HG02884 (cell line): ENCODE data around the gene CWF19L1.
"Not testable (repeated sequence)": the region's sequence is repeated elsewhere in the genome, so short reads cannot be mapped to it uniquely, and the experiment has no call there.

Experiments
- ATAC-seq: cut with Tn5 transposase; IDR thresholded peaks from one replicate; pipeline ENCODE4 v1.9.1; 2021; ENCODE audit warnings: mild to moderate bottlenecking, moderate library complexity; ENCODE audit not compliant: unreplicated experiment

The CWF19L1 gene

GRCh38 chr10:100267239-100268104, at the start of gene CWF19L1:
CWF19L1 (minus strand) TSS chr10:100267638; CDS start chr10:100267593, 45 bp downstream.
- ATAC-seq, result peak; percentile 70

GRCh38 chr10:100315615-100316014, 48.2 kb upstream of the CWF19L1 start:
- no peak for ATAC-seq

DNA sequence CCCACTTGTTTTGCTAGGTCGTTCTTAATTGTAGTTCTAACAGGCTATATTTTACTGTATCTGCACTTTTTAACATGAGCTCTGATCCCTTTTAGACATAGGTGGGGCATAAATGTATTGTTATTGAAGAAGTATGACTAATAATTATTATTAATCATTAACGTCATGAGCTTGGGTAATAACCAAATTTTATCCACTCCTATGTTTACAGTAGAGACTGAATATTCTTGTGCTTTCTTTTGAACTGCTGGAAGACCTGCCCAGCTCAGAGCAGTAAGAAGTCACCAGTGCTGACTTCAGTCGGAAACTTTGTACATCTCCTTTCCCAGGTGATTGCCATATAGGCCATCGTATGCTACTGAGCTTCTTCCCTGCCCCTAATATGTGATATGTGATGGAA, 43.9 kb upstream of the CWF19L1 start:
- ATAC-seq, result no peak

- ATAC-seq, result no peak
Observed at GRCh38 chr10:100307684-100308083, 40.2 kb upstream of the CWF19L1 start.

- no peak for ATAC-seq
Observed at GRCh38 chr10:100306861-100307260, 39.4 kb upstream of the CWF19L1 start.

DNA sequence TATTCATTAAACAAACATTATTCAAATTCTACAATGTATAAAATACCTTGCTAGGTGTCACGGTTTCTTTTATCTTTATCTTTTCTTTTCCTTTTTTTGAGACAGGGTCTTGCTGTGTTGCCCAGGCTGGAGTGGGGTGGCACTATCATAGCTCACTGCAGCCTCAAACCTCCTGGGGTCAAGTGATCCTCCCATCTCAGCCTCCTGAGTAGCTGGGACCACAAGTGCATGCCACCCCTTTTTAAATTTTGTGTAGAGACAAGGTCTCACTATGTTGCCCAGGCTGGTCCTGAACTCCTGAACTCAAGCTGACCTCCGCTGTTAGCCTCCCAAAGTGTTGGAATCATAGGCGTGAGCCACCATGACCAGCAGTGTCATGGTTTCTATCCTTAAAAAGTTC, 37.0 kb upstream of the CWF19L1 start:
- no peak for ATAC-seq

DNA sequence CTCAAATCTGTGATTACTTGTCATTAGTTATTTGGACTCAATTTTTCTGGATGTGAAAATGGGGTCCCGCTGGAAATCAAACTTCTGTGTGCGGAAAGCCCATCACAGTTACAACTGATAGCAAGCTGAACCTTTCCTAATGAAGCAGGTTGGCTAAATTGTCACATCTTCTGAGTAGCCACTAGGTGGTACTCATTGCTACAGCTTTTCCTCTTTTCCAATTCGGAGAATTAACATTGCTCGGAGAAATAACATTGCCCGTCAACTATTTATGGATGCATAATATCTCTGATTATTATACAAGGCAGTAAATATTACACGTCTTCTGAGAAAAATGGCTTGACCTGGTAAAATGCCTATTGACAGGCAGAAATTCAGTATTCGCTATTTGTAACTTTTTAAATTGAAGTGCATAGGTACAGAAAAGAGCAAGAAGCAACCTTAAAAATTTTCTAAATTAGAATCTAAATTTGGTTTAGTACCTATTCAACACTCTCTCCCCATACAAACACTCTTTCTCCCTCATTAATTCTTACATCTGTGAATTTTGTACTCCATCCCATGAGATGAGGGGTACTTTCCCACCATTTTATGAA, 36.4 kb upstream of the CWF19L1 start:
- no peak for ATAC-seq

GRCh38 chr10:100301123-100301522, 33.7 kb upstream of the CWF19L1 start:
- ATAC-seq, result not testable (repeated sequence)

- ATAC-seq, result no peak
Observed at GRCh38 chr10:100297242-100297641, 29.8 kb upstream of the CWF19L1 start.

- no peak for ATAC-seq
Observed at GRCh38 chr10:100293066-100293465, 25.6 kb upstream of the CWF19L1 start.

- not testable (repeated sequence) for ATAC-seq
Observed at GRCh38 chr10:100292300-100292699, 24.9 kb upstream of the CWF19L1 start.

DNA sequence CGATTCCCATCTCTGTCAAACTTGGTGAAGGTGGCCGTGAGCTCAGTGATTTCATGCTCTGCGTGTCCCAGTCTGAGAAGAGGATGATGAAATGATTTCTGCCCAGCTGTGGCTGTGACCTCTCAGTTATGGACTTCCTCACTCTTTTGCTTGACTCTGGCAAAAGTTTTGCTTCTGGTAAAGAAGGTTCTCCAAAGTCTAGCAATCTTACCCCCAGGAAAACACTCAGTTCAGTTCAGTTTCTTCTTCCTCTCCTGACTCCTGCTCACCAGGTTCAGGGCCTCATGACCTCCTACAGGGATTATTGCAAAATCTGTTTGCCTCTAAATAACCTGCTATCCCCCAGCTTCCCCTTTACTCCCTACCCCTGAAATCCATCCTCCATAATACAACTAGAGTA, 23.9 kb upstream of the CWF19L1 start:
- ATAC-seq, result no peak

- ATAC-seq, result no peak
Observed at GRCh38 chr10:100289641-100290040, 22.2 kb upstream of the CWF19L1 start.

GRCh38 chr10:100288196-100288595, 20.8 kb upstream of the CWF19L1 start:
- ATAC-seq, result no peak

- no peak for ATAC-seq
Observed at GRCh38 chr10:100287756-100288155, 20.3 kb upstream of the CWF19L1 start.

DNA sequence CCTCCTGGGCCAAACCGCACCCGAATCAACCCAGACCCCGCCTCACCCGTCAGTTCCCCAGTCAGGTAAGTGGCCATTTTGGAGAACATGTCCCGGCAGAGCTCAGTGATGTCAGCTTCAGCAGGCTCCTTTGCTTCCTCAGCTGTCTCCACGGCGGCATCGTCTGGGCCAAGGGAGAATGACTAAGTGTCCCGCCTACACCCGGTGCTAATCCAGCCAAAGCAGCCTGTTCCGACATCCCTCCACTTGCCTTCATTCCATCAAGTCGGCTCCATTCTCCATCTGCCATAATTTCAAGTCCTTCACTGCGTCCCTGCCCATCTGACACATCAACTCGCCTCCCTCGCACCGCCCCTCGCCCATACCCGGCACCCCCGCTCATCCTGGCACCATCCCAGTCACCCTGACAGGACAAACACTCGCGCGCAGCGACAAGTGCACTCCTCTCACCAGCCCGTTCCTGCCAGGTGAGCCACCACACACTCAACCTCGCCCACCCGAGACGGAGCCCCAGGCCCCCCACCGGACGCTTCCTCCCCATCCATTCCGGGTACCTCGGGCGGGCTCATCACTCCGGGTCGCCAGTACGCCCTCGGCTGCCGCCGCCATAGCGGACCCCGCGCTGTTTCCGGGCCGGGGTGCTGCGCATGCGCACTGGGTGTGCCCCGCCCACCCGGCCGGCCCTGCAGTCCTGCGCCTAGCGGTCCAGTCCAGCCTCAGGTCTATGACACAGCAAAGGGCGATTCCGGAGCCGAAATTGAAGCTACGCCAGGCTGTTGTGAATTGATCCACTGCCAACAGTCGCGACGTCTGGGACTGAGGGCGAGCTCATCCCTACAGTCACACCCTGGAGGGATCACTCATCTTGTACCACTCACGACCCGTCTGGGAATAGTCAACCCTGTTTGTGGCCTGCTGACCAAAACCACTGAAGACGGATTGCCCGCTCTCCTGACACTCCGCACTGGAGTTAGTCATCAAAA, 18.9 kb upstream of the CWF19L1 start, which contains the start of gene BLOC1S2:
Gene BLOC1S2, minus strand, starts transcription at position 630 of the 983 bp plus-strand sequence. Its CDS starts 21 bp downstream, at position 609.
- peak; percentile 75 for ATAC-seq

GRCh38 chr10:100285326-100285725, 17.9 kb upstream of the CWF19L1 start:
- not testable (repeated sequence) for ATAC-seq

DNA sequence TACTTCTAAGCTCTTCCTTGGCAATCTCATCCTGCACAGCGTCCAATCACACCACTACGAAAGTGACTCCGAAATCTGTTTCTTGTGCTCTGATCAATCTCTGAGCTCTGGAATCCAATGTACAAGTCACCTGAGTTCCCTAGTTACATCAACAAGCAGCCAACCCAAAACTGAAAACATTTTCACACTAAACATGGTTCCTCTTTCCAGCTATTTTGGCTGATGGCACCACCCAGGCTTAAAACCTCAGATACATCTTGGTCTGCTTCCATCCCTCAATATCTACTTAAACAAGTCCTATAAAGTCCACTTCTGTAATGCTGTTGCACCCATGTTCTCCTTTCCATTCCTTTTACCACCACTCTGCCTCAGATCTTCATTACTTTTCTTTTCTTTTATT, 15.5 kb upstream of the CWF19L1 start:
- no peak for ATAC-seq

GRCh38 chr10:100276971-100277370, 9.5 kb upstream of the CWF19L1 start:
- not testable (repeated sequence) for ATAC-seq

- no peak for ATAC-seq
Observed at GRCh38 chr10:100265821-100266485, 1.5 kb downstream of the CWF19L1 start.
